ENCODE measurements around the gene ZDHHC12.

GRCh38 chr9:128718475-128718874 lies 5.5 kb downstream of the ZDHHC12 start:
- TF ChIP-seq CTCF (conservative IDR thresholded peaks at IDR 0.05) (no peak), ZFX (IDR thresholded peaks at IDR 0.05) (no peak)
